IMR-90 (cell line): Measurements from ENCODE around the gene SP140. TPM values are rescaled to one million over a fixed set of nuclear protein-coding genes. Genes with fewer than 3 reads are reported as not detected.

Source experiments
- ATAC-seq: fragments of 200-7000 bp; cut with Tn5 transposase; 2 replicates; pipeline ENCODE4 v1.9.1; 2020; ENCODE audit warnings: low read depth, mild to moderate bottlenecking, moderate library complexity
- BruUV-seq: library from RNA; stranded (reverse); fragments of 400-500 nt; replicated peaks from 2 replicates; lab custom pipeline; 2021; lab: Mats Ljungman, UMichigan
- CTCF ChIA-PET: fragments of 300-600 bp; formaldehyde crosslinking; extraction: SDS; loops from one replicate; lab custom pipeline; 2021; ENCODE audit warnings: antibody characterized with exemption; lab: Yijun Ruan, JAX
- POLR2A ChIA-PET: fragments of 300-600 bp; sonication (Branson Sonifier 250); formaldehyde crosslinking; loops from one replicate; lab custom pipeline; 2022; ENCODE audit warnings: antibody characterized with exemption; ENCODE audit not compliant: unreplicated experiment; lab: Charles Lee
- DNase-seq: peaks from one replicate; pipeline ENCODE4 v3.0.0; 2013
- H2AFZ ChIP-seq: replicated peaks from 2 replicates; pipeline ENCODE3; 2013; ENCODE audit warnings: low read length, mild to moderate bottlenecking; ENCODE audit not compliant: poor library complexity
- H2AK5ac ChIP-seq: 2 replicates; pipeline ENCODE4 v1.6.1; 2013; ENCODE audit warnings: low read depth, low read length, inconsistent platforms
- H2AK9ac ChIP-seq: replicated peaks from 2 replicates; pipeline ENCODE3; 2013; ENCODE audit warnings: mild to moderate bottlenecking, low read depth, low read length, moderate library complexity; ENCODE audit not compliant: poor library complexity
- H2BK120ac ChIP-seq: 2 replicates; pipeline ENCODE4 v1.6.1; 2013; ENCODE audit warnings: low read depth, low read length, inconsistent platforms
- H2BK15ac ChIP-seq: 3 replicates; pipeline ENCODE4 v1.6.1; 2013; ENCODE audit warnings: low read depth, low read length, inconsistent platforms
- H2BK20ac ChIP-seq: 2 replicates; pipeline ENCODE4 v1.6.1; 2013; ENCODE audit warnings: low read depth, mild to moderate bottlenecking, inconsistent platforms, low read length, moderate library complexity
- H2BK5ac ChIP-seq: 2 replicates; pipeline ENCODE4 v1.6.1; 2013; ENCODE audit warnings: mild to moderate bottlenecking, low read depth, low read length, inconsistent platforms; ENCODE audit not compliant: poor library complexity, severe bottlenecking
- H3K14ac ChIP-seq: replicated peaks from 2 replicates; pipeline ENCODE4 v1.6.1; 2013; ENCODE audit warnings: low read depth, low read length, inconsistent platforms
- H3K18ac ChIP-seq: 2 replicates; pipeline ENCODE4 v1.6.1; 2013; ENCODE audit warnings: low read depth, low read length, control low read depth
- H3K23ac ChIP-seq: 2 replicates; pipeline ENCODE4 v1.6.1; 2013; ENCODE audit warnings: low read depth, low read length, inconsistent platforms
- H3K27ac ChIP-seq: 2 replicates; pipeline ENCODE4 v1.5.1; 2013; ENCODE audit warnings: mild to moderate bottlenecking, control low read depth, low read length; ENCODE audit not compliant: insufficient read depth
- H3K27me3 ChIP-seq: 2 replicates; pipeline ENCODE4 v1.6.1; 2013; ENCODE audit warnings: low read length; ENCODE audit not compliant: control insufficient read depth, insufficient read depth
- H3K36me3 ChIP-seq: 2 replicates; pipeline ENCODE4 v1.6.1; 2013; ENCODE audit warnings: low read length, mixed read lengths; ENCODE audit not compliant: control insufficient read depth, insufficient read depth
- H3K4ac ChIP-seq: 2 replicates; pipeline ENCODE4 v1.6.1; 2013; ENCODE audit warnings: low read depth, low read length, inconsistent platforms
- H3K4me1 ChIP-seq: 2 replicates; pipeline ENCODE4 v1.6.1; 2013; ENCODE audit warnings: low read length, mixed read lengths; ENCODE audit not compliant: control insufficient read depth, insufficient read depth
- H3K4me2 ChIP-seq: 2 replicates; pipeline ENCODE4 v1.6.1; 2013; ENCODE audit warnings: low read depth, mild to moderate bottlenecking, control low read depth, low read length, moderate library complexity
- H3K4me3 ChIP-seq: 2 replicates; pipeline ENCODE4 v1.5.1; 2013; ENCODE audit warnings: low read depth, mild to moderate bottlenecking, control low read depth, low read length, moderate library complexity; ENCODE audit not compliant: insufficient read depth
- H3K56ac ChIP-seq: 2 replicates; pipeline ENCODE4 v1.6.1; 2013; ENCODE audit warnings: low read length, inconsistent platforms; ENCODE audit not compliant: insufficient read depth; ENCODE audit errors: extremely low read depth
- H3K79me1 ChIP-seq, 2 experiments: 2 replicates each; pipeline ENCODE4 v1.6.1; 2013; ENCODE audit warnings: low read length in 2 of 2, inconsistent platforms in 1 of 2, low read depth in 1 of 2
- H3K9ac ChIP-seq: 2 replicates; pipeline ENCODE4 v1.6.1; 2013; ENCODE audit warnings: low read depth, low read length, control low read depth
- H3K9me1 ChIP-seq: 2 replicates; pipeline ENCODE4 v1.6.1; 2013; ENCODE audit warnings: low read length, inconsistent platforms; ENCODE audit not compliant: insufficient read depth
- H3K9me3 ChIP-seq: 2 replicates; pipeline ENCODE4 v1.6.1; 2013; ENCODE audit warnings: low read length; ENCODE audit not compliant: control insufficient read depth, insufficient read depth
- H4K20me1 ChIP-seq: 2 replicates; pipeline ENCODE4 v1.6.1; 2013; ENCODE audit warnings: low read length, inconsistent platforms; ENCODE audit not compliant: insufficient read depth
- H4K5ac ChIP-seq: 2 replicates; pipeline ENCODE4 v1.6.1; 2013; ENCODE audit warnings: mild to moderate bottlenecking, low read depth, low read length, control low read depth
- H4K8ac ChIP-seq, 2 experiments: 2 replicates each; pipeline ENCODE4 v1.6.1; 2013; ENCODE audit warnings: low read depth in 2 of 2, low read length in 2 of 2, control low read depth in 1 of 2, inconsistent platforms in 1 of 2
- H4K91ac ChIP-seq: 2 replicates; pipeline ENCODE4 v1.6.1; 2013; ENCODE audit warnings: low read depth, low read length, inconsistent platforms; ENCODE audit not compliant: insufficient read depth
- BHLHE40 ChIP-seq: fragments of 150-350 bp; IDR thresholded peaks from 2 replicates; pipeline ENCODE4 v1.6.1; 2016; ENCODE audit warnings: mild to moderate bottlenecking, low read depth, low read length
- CEBPB ChIP-seq: IDR thresholded peaks from 2 replicates; pipeline ENCODE4 v1.6.1; 2012; ENCODE audit warnings: low read depth, low read length, improper control_type of control experiment
- CHD1 ChIP-seq: IDR thresholded peaks from 2 replicates; pipeline ENCODE4 v1.6.1; 2012; ENCODE audit warnings: low read depth, low read length, improper control_type of control experiment
- MXI1 ChIP-seq: IDR thresholded peaks from 2 replicates; pipeline ENCODE4 v1.6.1; 2012; ENCODE audit warnings: low read depth, mild to moderate bottlenecking, low read length, moderate library complexity, borderline replicate concordance
- POLR2A ChIP-seq: IDR thresholded peaks from 2 replicates; pipeline ENCODE4 v1.6.1; 2012; ENCODE audit warnings: mild to moderate bottlenecking, low read depth, low read length
- RAD21 ChIP-seq: IDR thresholded peaks from 2 replicates; pipeline ENCODE4 v1.6.1; 2012; ENCODE audit warnings: low read length, improper control_type of control experiment
- RCOR1 ChIP-seq: IDR thresholded peaks from 2 replicates; pipeline ENCODE4 v1.6.1; 2012; ENCODE audit warnings: mild to moderate bottlenecking, low read length, improper control_type of control experiment; ENCODE audit not compliant: insufficient replicate concordance
- WGBS, 2 experiments: methylation state at CpG; one replicate each; pipeline versions ENCODE4 v1.1.5 to v1.1.7; 2013; ENCODE audit warnings: missing lambda C conversion rate in 2 of 2; ENCODE audit not compliant: insufficient read length in 1 of 2; ENCODE audit errors: extremely low coverage in 2 of 2; 5-methylcytosine and 5-hydroxymethylcytosine counted together
- dilution Hi-C: fragments of 300-500 bp; cut with HindIII; formaldehyde crosslinking; loops from one replicate; pipeline ENCODE4 v1.14.3; 2018; ENCODE audit warnings: low sequenced_read_pairs; ENCODE audit not compliant: unreplicated experiment
- in situ Hi-C: fragments of 300-500 bp; cut with MboI; formaldehyde crosslinking; loops from 3 replicates; pipeline ENCODE4 v1.14.3; 2019; ENCODE audit warnings: low sequenced_read_pairs, inconsistent platforms, mixed read lengths
- intact Hi-C: fragments of 100-400 bp; cut with micrococcal nuclease; formaldehyde crosslinking; loops from 2 replicates; pipeline ENCODE4 v1.10.0; 2022
- polyA plus RNA-seq, 3 experiments: library from polyadenylated mRNA; depleted of rRNA; stranded (reverse); fragments of >200 nt; gene quantifications; 2 replicates each; pipeline ENCODE4 v1.2.3, GENCODE V29; 2012; ENCODE audit warnings: low replicate concordance in 1 of 3
- total RNA-seq: library from RNA; depleted of rRNA; stranded (reverse); fragments of >200 nt; gene quantifications from 2 replicates; pipeline ENCODE4 v1.2.3, GENCODE V29; 2012

Gene SP140
- total and polyA plus RNA-seq, 2 of the 4 experiments (the other 2 are of a cell fraction), result 1.4 TPM

GRCh38 chr2:230267059-230267458, 41.5 kb downstream of the SP140 start:
- in situ Hi-C loops, result no loop called here
- no peak for ATAC-seq
- dilution Hi-C loops, result no loop called here

More at GRCh38 chr2:230267059-230267458, 41.5 kb downstream of the SP140 start:
- no peak overlapping the region for H4K8ac ChIP-seq
- intact Hi-C loops, result no loop called here
- no peak overlapping the region for H2BK15ac ChIP-seq
- H3K79me1 ChIP-seq, result no peaks in the 10 kb centered on the region
- POLR2A ChIA-PET, result no interaction called here
- H3K56ac ChIP-seq, result no peak overlapping the region
- no peak overlapping the region for H4K91ac ChIP-seq
- no peak overlapping the region for H3K14ac ChIP-seq
- no peak overlapping the region for H2AFZ ChIP-seq
- H3K4me2 ChIP-seq, result no peak overlapping the region
- TF ChIP-seq MXI1, result no peak
- TF ChIP-seq BHLHE40, result no peak
- TF ChIP-seq CEBPB, result no peak
- no peak for TF ChIP-seq RCOR1
- no peak for TF ChIP-seq RAD21
- no peak for TF ChIP-seq CHD1
- no peak for TF ChIP-seq POLR2A
- H3K9me3 ChIP-seq, result no peaks in the 10 kb centered on the region
- H2BK120ac ChIP-seq, result no peak overlapping the region
- no TSS peak for BruUV-seq
- H3K27me3 ChIP-seq, result no peaks in the 10 kb centered on the region
- H4K5ac ChIP-seq, result no peak overlapping the region
- no peak overlapping the region for H3K27ac ChIP-seq
- H3K4ac ChIP-seq, result no peak overlapping the region
- DNase-seq, result no peak
- no peak overlapping the region for H2AK9ac ChIP-seq
- H4K20me1 ChIP-seq, result no peaks in the 10 kb centered on the region
- H3K9ac ChIP-seq, result no peak overlapping the region
- no peaks in the 10 kb centered on the region for H3K4me1 ChIP-seq
- H2BK20ac ChIP-seq, result no peak overlapping the region
- H3K9me1 ChIP-seq, result no peaks in the 10 kb centered on the region
- H3K23ac ChIP-seq, result no peak overlapping the region
- CTCF ChIA-PET, result interaction anchor here (0.7 kb wide), 1 partner anchor 55 kb away, joined by 3 read pairs; no protein-coding TSS in a partner anchor
- no peak overlapping the region for H3K4me3 ChIP-seq
- no peaks in the 10 kb centered on the region for H3K36me3 ChIP-seq
- H2AK5ac ChIP-seq, result no peak overlapping the region
- no CpG with 5 or more reads among the region's 1 CpG for WGBS, 2 experiments
- H3K18ac ChIP-seq, result no peak overlapping the region
- H2BK5ac ChIP-seq, result no peak overlapping the region
